Activated CD4-positive, alpha-beta T cell treated with anti-CD3 and anti-CD28 coated beads for 36 hours (primary cell): ENCODE data around the gene NUAK2. TPM values are rescaled to one million over a fixed set of nuclear protein-coding genes. Genes with fewer than 3 reads are reported as not detected.

Experiments
- ATAC-seq: fragments of 200-7000 bp; cut with Tn5 transposase; one replicate; pipeline ENCODE4 v1.10.0; 2021; ENCODE audit warnings: mild to moderate bottlenecking, moderate library complexity
- CTCF ChIA-PET: fragments of 350-600 bp; sonication (Branson Sonifier 250); formaldehyde crosslinking; loops from one replicate; lab custom pipeline; 2021; ENCODE audit warnings: antibody characterized with exemption; lab: Charles Lee
- POLR2A ChIA-PET: fragments of 350-600 bp; sonication (Branson Sonifier 250); formaldehyde crosslinking; loops from one replicate; lab custom pipeline; 2021; ENCODE audit warnings: antibody characterized with exemption, inconsistent platforms; lab: Charles Lee
- DNase-seq: peaks from one replicate; pipeline ENCODE4 v3.0.0-alpha.2; 2020
- H3K27ac Mint-ChIP-seq: one replicate; pipeline ENCODE4 v1.8.0; 2021; ENCODE audit warnings: mixed read lengths
- H3K27me3 Mint-ChIP-seq: one replicate; pipeline ENCODE4 v1.8.0; 2021; ENCODE audit warnings: mixed read lengths
- H3K36me3 Mint-ChIP-seq: one replicate; pipeline ENCODE4 v1.8.0; 2021; ENCODE audit warnings: low read depth, mixed read lengths
- H3K4me1 Mint-ChIP-seq: one replicate; pipeline ENCODE4 v1.8.0; 2021; ENCODE audit warnings: mixed read lengths
- H3K4me3 Mint-ChIP-seq: one replicate; pipeline ENCODE4 v1.8.0; 2021; ENCODE audit warnings: mild to moderate bottlenecking, moderate library complexity, mixed read lengths
- H3K9me3 Mint-ChIP-seq: one replicate; pipeline ENCODE4 v1.8.0; 2021; ENCODE audit warnings: low read depth, mixed read lengths
- intact Hi-C, 2 experiments: fragments of 100-400 bp; cut with DNase I in 1 of 2; cut with micrococcal nuclease in 1 of 2; formaldehyde crosslinking; loops; one replicate each; pipeline versions ENCODE4 v1.14.2 to v1.15.1; 2022 to 2024; cut with DNase I, micrococcal nuclease
- total RNA-seq, 2 experiments: library from RNA; stranded (reverse); gene quantifications; one replicate each; pipeline ENCODE4 v1.2.3, GENCODE V29; 2021

The NUAK2 gene
- total RNA-seq, 2 experiments from 2014 or later = 2.3 to 2.7 TPM

GRCh38 chr1:205346956-205347574 lies 25.5 kb upstream of the NUAK2 start:
- CTCF ChIA-PET = interaction anchor here (1.0 to 1.6 kb wide), 3 partner anchors 16 to 206 kb away, joined by 3 to 4 read pairs (median 3); no protein-coding TSS in a partner anchor
- no peaks in the 10 kb centered on the region for H3K9me3 Mint-ChIP-seq
- no peaks in the 10 kb centered on the region for H3K36me3 Mint-ChIP-seq
- POLR2A ChIA-PET = no interaction called here
- ATAC-seq (no peak), DNase-seq (no peak)
- peaks cover 5% of the 10 kb centered on the region for H3K4me1 Mint-ChIP-seq
- no peak overlapping the region for H3K27ac Mint-ChIP-seq
- intact Hi-C loops = no loop called here
- peaks cover 30% of the 10 kb centered on the region for H3K27me3 Mint-ChIP-seq
- H3K4me3 Mint-ChIP-seq = no peak overlapping the region

- Mint-ChIP-seq H3K36me3 (no peaks in the 10 kb centered on the region), H3K9me3 (no peaks in the 10 kb centered on the region), H3K4me1 (peaks cover 5% of the 10 kb centered on the region), H3K4me3 (no peak overlapping the region), H3K27ac (no peak overlapping the region), H3K27me3 (peaks cover 31% of the 10 kb centered on the region)
- POLR2A ChIA-PET = no interaction called here
- ATAC-seq (no peak), DNase-seq (no peak)
- CTCF ChIA-PET = interaction anchor here (0.6 to 1.6 kb wide), 7 partner anchors 8 to 205 kb away, joined by 3 to 5 read pairs (median 3); no protein-coding TSS in a partner anchor
- intact Hi-C loops = no loop called here
Measured at GRCh38 chr1:205345761-205346160, 24.2 kb upstream of the NUAK2 start.

- POLR2A ChIA-PET = no interaction called here
- peak; percentile 83 for ATAC-seq
- H3K27me3 Mint-ChIP-seq = peaks cover 31% of the 10 kb centered on the region
- H3K4me3 Mint-ChIP-seq = no peak overlapping the region
- H3K9me3 Mint-ChIP-seq = no peaks in the 10 kb centered on the region
- H3K36me3 Mint-ChIP-seq = no peaks in the 10 kb centered on the region
- intact Hi-C loops = no loop called here
- no peak overlapping the region for H3K27ac Mint-ChIP-seq
- CTCF ChIA-PET = interaction anchor here (0.6 to 1.0 kb wide), 5 partner anchors 7 to 17 kb away, joined by 3 to 5 read pairs (median 3); no protein-coding TSS in a partner anchor
- DNase-seq = peak; percentile 74
- peaks cover 5% of the 10 kb centered on the region for H3K4me1 Mint-ChIP-seq
Measured at GRCh38 chr1:205344066-205344928, 22.8 kb upstream of the NUAK2 start.

GRCh38 chr1:205343431-205344065 lies 22.0 kb upstream of the NUAK2 start:
- intact Hi-C loops = no loop called here
- no peaks in the 10 kb centered on the region for H3K9me3 Mint-ChIP-seq
- ChIA-PET CTCF (interaction anchor here (1.0 to 1.4 kb wide), 2 partner anchors 11 to 70 kb away, joined by 3 to 6 read pairs; no protein-coding TSS in a partner anchor), POLR2A (no interaction called here)
- no peak overlapping the region for H3K4me3 Mint-ChIP-seq
- ATAC-seq (peak; percentile 31), DNase-seq (peak; percentile 50)
- H3K36me3 Mint-ChIP-seq = no peaks in the 10 kb centered on the region
- H3K27me3 Mint-ChIP-seq = peaks cover 31% of the 10 kb centered on the region
- peaks cover 5% of the 10 kb centered on the region for H3K4me1 Mint-ChIP-seq
- H3K27ac Mint-ChIP-seq = no peak overlapping the region

GRCh38 chr1:205342986-205343385 lies 21.4 kb upstream of the NUAK2 start:
- Mint-ChIP-seq H3K9me3 (no peaks in the 10 kb centered on the region), H3K36me3 (no peaks in the 10 kb centered on the region)
- no peak for DNase-seq

GRCh38 chr1:205340676-205341075 lies 19.1 kb upstream of the NUAK2 start:
- no peak for ATAC-seq
- intact Hi-C loops = no loop called here
- ChIA-PET POLR2A (no interaction called here), CTCF (interaction anchor here (1.1 to 2.0 kb wide), 2 partner anchors 9 to 16 kb away, joined by 3 to 5 read pairs; no protein-coding TSS in a partner anchor)
- Mint-ChIP-seq H3K9me3 (no peaks in the 10 kb centered on the region), H3K27me3 (peaks cover 23% of the 10 kb centered on the region), H3K36me3 (no peaks in the 10 kb centered on the region), H3K4me1 (peaks cover 5% of the 10 kb centered on the region), H3K4me3 (no peak overlapping the region), H3K27ac (no peak overlapping the region)
- DNase-seq = no peak

More at GRCh38 chr1:205342986-205343385, 21.4 kb upstream of the NUAK2 start:
- Mint-ChIP-seq H3K27ac (no peak overlapping the region), H3K4me1 (peaks cover 5% of the 10 kb centered on the region), H3K4me3 (no peak overlapping the region), H3K27me3 (peaks cover 31% of the 10 kb centered on the region)
- ATAC-seq = no peak
- CTCF ChIA-PET = interaction anchor here (1.0 to 1.4 kb wide), 2 partner anchors 11 to 70 kb away, joined by 3 to 6 read pairs; no protein-coding TSS in a partner anchor
- intact Hi-C loops = no loop called here
- POLR2A ChIA-PET = no interaction called here

- H3K36me3 Mint-ChIP-seq = no peaks in the 10 kb centered on the region
- no peak for ATAC-seq
- H3K27ac Mint-ChIP-seq = no peak overlapping the region
- POLR2A ChIA-PET = no interaction called here
- peaks cover 17% of the 10 kb centered on the region for H3K27me3 Mint-ChIP-seq
- intact Hi-C loops = loop anchor here in 1 of 2 experiments (5.0 kb wide), 1 partner anchor 148 kb away; no protein-coding TSS in a partner anchor
- H3K4me3 Mint-ChIP-seq = no peak overlapping the region
- DNase-seq = peak; percentile 28
- peaks cover 5% of the 10 kb centered on the region for H3K4me1 Mint-ChIP-seq
- no peaks in the 10 kb centered on the region for H3K9me3 Mint-ChIP-seq
- CTCF ChIA-PET = interaction anchor here (0.6 to 1.8 kb wide), 8 partner anchors 9 to 253 kb away, joined by 3 to 8 read pairs (median 4); no protein-coding TSS in a partner anchor
Measured at GRCh38 chr1:205339717-205340116, 18.2 kb upstream of the NUAK2 start.

GRCh38 chr1:205339197-205339702 lies 17.7 kb upstream of the NUAK2 start:
- intact Hi-C loops = loop anchor here in 1 of 2 experiments (5.0 kb wide), 1 partner anchor 148 kb away; no protein-coding TSS in a partner anchor
- Mint-ChIP-seq H3K9me3 (no peaks in the 10 kb centered on the region), H3K27me3 (peaks cover 12% of the 10 kb centered on the region), H3K36me3 (no peaks in the 10 kb centered on the region), H3K27ac (no peak overlapping the region), H3K4me3 (no peak overlapping the region), H3K4me1 (peaks cover 2% of the 10 kb centered on the region)
- ChIA-PET POLR2A (no interaction called here), CTCF (interaction anchor here (0.6 to 1.8 kb wide), 6 partner anchors 10 to 254 kb away, joined by 3 to 8 read pairs (median 4); no protein-coding TSS in a partner anchor)
- no peak for DNase-seq
- ATAC-seq = no peak

GRCh38 chr1:205338011-205338410 lies 16.5 kb upstream of the NUAK2 start:
- intact Hi-C loops = loop anchor here in 1 of 2 experiments (5.0 kb wide), 1 partner anchor 149 kb away; no protein-coding TSS in a partner anchor
- H3K27me3 Mint-ChIP-seq = peaks cover 9% of the 10 kb centered on the region
- no peak for DNase-seq
- H3K4me3 Mint-ChIP-seq = no peak overlapping the region
- ChIA-PET CTCF (interaction anchor here (0.9 to 5.7 kb wide), 6 partner anchors 12 to 186 kb away, joined by 3 to 39 read pairs (median 24); no protein-coding TSS in a partner anchor), POLR2A (interaction anchor here (1.4 kb wide), 1 partner anchor 19 kb away, joined by 3 read pairs; no protein-coding TSS in a partner anchor)
- ATAC-seq = no peak
- H3K4me1 Mint-ChIP-seq = no peaks in the 10 kb centered on the region
- no peaks in the 10 kb centered on the region for H3K9me3 Mint-ChIP-seq
- H3K27ac Mint-ChIP-seq = no peak overlapping the region
- no peaks in the 10 kb centered on the region for H3K36me3 Mint-ChIP-seq

GRCh38 chr1:205337481-205337880 lies 15.9 kb upstream of the NUAK2 start:
- ATAC-seq = no peak
- H3K9me3 Mint-ChIP-seq = no peaks in the 10 kb centered on the region
- H3K27ac Mint-ChIP-seq = no peak overlapping the region
- no peaks in the 10 kb centered on the region for H3K36me3 Mint-ChIP-seq
- H3K27me3 Mint-ChIP-seq = peaks cover 4% of the 10 kb centered on the region
- CTCF ChIA-PET = interaction anchor here (0.5 to 5.7 kb wide), 17 partner anchors 7 to 583 kb away, joined by 3 to 47 read pairs (median 5); partner anchors contain the start of gene RBBP5
- intact Hi-C loops = loop anchor here in 1 of 2 experiments (5.0 kb wide), 1 partner anchor 150 kb away; no protein-coding TSS in a partner anchor
- no peak overlapping the region for H3K4me3 Mint-ChIP-seq
- POLR2A ChIA-PET = interaction anchor here (1.4 kb wide), 1 partner anchor 18 kb away, joined by 3 read pairs; no protein-coding TSS in a partner anchor
- DNase-seq = no peak
- H3K4me1 Mint-ChIP-seq = no peaks in the 10 kb centered on the region
